GM18868 (cell line): ENCODE measurements around the gene LINGO3.
"Not testable (repeated sequence)": the region's sequence is repeated elsewhere in the genome, so short reads cannot be mapped to it uniquely, and the experiment has no call there.

Experiments
- ATAC-seq: cut with Tn5 transposase; IDR thresholded peaks from one replicate; pipeline ENCODE4 v1.9.1; 2021; ENCODE audit warnings: mild to moderate bottlenecking, moderate library complexity; ENCODE audit not compliant: unreplicated experiment

Gene LINGO3

DNA sequence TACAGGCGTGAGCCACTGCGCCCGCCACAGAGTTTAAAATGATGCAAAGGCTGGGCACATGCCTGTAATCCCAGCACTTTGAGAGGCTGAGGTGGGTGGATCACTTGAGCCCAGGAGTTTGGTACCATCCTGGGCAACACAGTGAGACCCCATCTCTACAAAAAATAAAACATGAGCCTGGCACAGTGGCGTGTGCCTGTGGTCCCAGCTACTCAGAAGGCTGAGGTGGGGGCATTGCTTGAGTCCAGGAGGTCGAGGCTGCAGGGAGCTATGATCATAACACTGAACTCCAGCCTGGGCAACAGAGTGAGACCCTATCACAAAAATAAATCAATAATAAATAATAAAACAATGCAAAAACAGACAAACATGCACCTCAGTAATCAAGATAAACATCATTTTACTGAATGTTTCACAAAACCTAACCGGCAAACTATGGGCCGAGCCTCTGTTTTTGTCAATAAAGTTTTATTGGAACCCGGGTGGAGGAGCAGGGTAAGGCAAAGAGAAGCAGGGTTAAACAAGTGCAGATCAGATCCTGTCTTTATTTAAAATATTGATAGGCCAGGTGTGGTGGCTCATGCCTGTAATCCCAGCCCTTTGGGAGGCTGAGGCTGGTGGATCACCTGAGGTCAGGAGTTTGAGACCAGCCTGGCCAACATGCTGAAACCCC, 24.0 kb downstream of the LINGO3 start:
- ATAC-seq: no peak

DNA sequence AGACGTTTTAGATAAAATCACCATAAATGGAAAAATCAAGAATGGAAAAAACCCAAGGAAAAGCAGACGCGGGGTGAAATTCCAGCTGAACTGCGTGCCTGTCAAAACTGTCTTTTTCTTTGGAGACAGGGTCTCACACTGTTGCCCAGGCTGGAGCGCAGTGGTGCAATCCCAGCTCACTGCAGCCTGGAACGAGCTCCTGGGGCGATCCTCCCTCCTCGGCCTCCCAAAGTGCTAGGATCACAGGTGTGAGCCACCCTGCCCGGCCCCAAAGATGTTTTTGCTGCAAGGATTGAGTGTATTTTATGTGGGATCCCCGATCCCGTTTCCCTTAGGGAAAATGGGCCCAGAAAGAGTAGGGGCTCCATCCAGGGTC, 25.1 kb downstream of the LINGO3 start:
- no peak for ATAC-seq

DNA sequence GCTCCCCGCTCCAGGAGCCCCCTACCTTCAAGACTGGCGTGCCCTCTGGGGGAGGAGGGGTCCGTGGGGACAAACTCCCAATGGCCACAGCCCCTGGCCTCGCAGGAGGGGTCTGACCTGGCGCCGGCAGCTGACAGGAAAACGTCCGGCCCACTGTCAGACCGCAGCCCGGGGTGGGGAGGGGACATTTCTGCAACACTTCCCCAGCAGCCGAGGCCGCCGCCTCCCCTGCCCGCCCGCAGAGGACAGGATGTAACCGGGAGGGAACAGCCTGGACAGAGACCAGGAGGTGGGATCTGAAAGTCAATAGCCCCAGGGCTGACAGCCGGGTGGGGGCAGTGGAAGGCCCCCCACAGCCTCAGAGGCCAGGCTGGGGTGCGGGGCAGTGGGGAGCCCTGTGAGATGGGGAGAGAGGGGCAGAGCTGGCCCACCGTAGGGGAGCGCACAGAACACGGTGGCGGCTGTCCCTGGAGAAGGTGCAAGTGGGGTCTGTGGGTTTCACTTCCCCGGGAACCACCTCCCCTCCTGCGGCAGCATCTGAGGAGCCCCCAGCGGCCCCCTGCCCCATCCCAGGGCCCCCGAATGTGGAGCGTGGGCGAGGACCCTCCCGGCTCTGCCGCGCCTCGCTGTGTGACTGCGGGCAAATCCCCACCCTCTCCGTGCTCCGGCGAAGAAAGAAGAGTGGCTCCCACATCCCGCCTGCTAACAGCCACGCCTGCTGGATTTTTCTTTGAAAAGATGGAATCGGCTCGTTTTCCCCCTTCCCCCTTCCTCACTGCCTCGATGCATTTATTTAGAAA, 25.7 kb downstream of the LINGO3 start, which contains the start of gene PEAK3:
TSS of gene PEAK3 (minus strand) at position 114 of the 800 bp plus-strand sequence. CDS start 1,244 bp downstream, outside the sequence.
- no peak for ATAC-seq

DNA sequence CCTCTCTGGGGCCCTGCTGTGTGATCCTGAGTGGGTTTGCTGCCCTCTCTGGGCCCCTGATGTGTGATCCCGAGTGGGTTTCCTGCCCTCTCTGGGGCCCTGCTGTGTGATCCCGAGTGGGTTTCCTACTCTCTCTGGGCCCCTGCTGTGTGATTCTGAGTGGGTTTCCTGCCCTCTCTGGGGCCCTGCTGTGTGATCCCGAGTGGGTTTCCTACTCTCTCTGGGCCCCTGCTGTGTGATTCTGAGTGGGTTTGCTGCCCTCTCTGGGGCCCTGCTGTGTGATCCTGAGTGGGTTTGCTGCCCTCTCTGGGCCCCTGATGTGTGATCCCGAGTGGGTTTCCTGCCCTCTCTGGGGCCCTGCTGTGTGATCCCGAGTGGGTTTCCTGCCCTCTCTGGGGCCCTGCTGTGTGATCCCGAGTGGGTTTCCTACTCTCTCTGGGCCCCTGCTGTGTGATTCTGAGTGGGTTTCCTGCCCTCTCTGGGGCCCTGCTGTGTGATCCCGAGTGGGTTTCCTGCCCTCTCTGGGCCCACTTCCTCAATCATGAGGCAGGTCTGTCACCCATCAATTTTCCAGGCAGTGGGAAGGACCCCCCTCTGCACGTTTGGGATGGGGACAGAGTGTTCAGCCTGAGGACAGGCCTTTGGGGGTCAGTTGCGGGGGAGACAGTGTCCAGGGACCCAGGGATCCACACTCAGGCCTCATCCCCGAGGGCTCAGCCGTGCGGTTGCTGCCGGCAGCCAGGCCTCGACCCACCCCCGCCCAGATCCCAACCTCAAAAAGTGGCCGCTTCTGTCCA, 26.5 kb downstream of the LINGO3 start:
- not testable (repeated sequence) for ATAC-seq

DNA sequence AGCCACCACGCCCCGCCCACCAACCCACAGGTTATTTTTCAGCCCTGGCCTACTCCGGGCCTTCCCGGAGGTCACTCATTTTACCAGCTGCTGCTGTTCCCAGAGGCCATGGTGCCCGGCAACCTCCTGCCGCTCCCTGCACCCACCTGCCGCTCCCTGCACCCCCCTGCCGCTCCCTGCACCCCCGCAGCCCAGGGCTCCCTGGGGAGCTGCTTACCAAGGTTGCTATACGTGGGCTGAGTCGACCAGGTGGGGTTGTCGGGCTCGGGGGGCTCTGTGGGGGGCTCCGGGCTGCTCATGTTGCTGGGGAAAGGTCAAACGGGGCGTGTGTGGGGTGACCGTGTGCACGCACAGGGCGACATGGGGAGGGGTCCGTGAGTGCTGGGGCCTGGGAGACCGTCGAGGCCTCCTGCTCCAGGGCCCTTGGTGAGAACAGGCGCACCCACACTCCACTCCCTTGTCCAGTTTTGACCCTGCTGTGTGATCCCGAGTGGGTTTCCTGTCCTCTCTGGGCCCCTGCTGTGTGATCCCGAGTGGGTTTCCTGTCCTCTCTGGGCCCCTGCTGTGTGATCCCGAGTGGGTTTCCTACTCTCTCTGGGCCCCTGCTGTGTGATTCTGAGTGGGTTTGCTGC, 27.2 kb downstream of the LINGO3 start:
- no peak for ATAC-seq

DNA sequence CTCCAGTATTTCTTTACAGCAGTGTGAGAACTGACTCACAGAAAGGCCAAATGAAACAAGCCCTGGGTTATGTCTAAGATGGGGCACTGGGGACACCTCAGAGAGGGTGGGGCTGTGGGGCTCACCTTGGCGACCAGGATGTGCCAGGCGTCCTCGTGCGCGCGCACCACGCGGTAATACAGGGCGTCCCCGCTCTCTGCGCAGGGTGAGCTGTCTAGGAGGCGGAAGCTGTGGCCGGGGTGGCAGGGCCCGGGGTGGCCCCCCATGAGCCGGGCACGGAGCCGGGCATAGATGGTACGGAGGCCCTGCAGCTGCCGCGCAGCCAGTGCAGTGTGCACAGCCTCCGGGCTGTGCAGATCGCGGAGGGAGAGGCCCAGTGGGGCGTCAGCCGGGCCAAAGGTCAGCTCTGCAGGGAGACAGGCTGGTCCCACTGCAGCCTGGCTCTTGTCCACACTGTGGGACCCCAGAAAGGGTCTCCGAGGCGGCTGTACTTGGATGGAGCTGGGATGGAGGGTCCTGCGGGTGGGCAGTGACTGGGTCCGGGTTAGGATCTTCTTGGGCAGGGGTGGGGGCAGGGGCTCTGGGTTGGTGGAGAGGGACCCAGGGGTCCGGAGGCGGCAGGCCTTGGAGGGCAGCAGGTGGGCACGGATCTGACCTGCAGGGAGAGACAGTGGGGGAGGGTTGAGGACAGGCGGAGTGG, 29.3 kb downstream of the LINGO3 start:
- ATAC-seq: no peak

DNA sequence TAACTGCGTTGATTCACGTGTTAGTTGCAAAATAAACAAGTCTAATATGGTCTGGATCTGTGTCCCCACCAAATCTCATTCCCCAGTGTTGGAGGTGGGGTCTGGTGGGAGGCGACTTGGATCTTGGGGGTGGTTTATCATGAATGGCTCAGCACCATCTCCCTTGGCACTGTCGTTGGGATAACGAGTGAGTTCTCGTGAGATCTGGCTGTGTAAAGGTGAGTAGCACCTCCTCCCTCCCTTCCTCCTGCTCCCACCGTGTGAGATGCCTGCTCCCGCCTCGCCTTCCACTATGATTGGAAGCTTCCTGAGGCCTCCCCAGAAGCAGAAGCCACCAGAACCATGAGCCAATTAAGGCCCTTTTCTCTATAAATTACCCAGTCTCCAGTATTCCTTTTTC, 30.8 kb downstream of the LINGO3 start:
- ATAC-seq: no peak

DNA sequence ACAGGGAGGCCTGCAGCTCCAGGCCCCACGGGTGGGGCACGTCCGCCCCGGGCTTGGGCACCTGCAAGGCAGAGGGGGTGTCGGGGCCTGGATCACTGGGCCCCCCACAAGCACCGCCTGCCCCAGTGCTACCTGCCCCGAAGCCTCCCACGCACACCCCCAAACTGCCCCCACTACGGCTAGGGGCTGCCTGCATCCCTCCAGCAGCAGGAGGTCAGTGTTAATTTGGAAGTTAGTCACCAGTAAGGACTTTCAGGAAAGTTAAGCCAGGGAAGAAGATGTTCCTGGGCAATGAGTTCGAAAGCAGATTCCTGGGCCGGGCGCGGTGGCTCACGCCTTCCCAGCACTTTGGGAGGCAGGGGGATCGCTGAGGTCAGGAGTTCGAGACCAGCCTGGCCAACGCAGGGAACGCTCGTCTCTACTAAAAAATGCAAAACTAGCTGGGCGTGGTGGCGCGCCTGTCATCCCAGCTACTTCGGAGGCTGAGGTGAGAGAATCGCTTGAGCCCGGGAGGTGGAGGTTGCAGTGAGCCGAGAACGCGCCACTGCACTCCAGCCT, 31.4 kb downstream of the LINGO3 start:
- ATAC-seq: no peak

DNA sequence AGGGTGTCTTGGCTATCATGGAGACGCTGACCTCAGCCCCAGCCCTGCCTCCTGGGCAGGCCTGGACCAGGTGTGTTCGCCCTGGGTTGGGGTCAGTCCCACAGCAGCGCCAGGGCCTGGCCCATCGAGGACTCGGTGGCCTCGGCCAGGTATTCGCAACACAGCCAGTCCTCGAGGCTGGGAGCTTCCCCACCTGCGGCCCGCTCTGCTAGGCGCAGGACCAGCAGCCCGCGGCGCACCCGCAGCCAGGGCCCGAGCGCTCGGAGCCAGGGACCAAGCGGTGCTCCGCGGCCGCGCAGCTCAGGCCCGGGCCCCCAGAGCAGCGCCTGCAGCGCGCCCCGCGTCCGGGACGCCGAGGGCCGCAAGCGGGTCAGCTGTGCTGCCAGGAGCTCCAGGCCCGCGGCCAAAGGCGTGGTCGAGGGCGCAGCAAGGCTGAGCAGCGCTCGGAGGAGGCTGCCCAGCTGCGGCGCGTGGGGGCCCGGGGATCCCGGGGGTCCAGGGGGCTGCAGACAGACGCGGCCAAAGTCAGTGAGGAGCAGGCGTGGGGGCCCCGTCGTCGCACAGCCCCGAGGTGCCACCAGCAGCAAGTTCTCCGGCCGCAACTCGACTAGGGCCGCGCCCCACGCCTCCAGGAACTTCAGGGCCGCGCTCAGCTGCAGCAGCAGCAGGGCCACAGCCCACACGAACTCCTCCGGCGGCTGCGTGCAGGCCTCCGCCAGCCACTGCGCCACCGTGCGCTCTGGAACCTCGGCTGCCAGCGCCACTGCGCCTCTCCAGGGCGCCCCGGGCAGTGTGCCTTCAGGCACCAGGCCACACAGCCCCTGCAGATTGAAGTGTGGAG, 32.1 kb downstream of the LINGO3 start:
- ATAC-seq: no peak

GRCh38 chr19:2274931-2275535, 32.9 kb downstream of the LINGO3 start:
- ATAC-seq: no peak

DNA sequence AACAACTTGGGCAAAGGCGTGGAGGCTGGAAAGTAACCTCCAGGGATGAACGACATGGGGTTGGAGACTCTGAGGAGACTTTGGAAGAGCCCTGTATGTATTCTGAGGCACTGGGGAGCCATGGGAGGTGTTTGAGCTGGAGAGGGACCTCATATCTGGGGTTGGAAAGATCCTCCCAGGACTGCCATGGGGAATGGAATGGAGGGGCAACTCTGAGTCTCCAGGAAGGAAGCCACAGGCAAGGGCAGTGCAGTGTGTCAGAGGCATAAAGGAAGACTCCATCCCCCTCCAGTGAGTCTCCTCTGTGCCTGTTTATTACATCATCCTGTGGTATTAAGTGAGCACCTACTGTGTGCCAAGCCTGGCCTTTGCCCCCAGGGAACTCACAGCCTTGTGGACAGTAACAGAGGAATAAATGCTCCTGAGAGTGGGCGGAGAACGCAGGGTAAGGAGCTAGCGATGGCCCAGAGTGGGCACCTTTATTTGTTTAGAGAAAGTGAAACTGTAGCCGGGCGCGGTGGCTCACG, 33.7 kb downstream of the LINGO3 start:
- no peak for ATAC-seq

- ATAC-seq: no peak
Observed at GRCh38 chr19:2273356-2274184, 34.4 kb downstream of the LINGO3 start.

DNA sequence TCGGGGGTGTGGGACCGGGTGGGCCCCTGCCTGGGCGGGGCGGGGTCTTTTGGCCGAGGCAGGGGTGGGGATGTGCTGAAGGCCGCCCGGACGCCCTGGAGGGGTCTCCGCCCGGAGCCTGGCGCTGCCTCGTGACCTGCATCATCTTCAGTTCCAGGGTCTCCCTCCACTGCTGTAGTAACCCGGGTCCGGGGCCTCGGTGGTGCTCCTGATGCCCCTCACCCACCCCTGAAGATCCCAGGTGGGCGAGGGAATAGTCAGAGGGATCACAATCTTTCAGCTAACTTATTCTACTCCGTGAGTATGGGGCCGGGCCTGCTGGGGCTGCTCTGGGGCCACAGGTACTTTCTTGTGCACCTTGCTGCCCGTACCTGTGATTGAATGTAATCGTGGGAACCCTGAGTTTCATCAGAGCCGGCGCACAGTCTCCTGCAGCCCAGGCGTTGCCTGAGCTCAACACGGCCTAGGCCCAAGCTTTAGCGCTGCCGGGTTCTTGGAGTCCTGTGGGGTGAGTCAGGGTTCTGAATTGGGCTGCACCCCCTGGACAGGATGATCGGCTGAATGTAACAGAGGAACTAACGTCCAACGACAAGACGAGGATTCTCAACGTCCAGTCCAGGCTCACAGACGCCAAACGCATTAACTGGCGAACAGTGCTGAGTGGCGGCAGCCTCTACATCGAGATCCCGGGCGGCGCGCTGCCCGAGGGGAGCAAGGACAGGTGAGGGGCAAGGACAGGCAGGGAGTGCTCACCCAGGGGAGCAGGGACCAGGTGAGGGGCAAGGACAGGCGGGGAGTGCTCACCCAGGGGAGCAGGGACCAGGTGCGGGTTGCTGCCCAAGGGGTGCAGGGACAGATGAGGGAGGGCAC, 36.5 kb downstream of the LINGO3 start:
- no peak for ATAC-seq

- no peak for ATAC-seq
Observed at GRCh38 chr19:2270423-2271233, 37.3 kb downstream of the LINGO3 start.

DNA sequence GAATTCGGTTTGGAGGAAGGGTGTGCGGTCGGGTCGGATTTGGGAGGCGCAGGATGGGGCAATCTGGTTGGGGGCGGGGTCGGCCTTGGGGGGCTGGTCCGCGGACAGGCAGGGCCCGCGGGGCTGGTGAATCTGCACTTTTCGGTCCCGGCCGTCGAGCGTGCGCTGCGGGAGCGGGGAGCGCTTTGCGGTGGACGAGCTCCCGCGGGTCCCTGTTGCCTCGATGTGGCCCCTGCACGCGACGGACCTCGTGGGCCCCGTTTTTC, 37.9 kb downstream of the LINGO3 start:
- ATAC-seq: no peak
